Inferior parietal cortex (tissue), 1 donor: Measurements from ENCODE around the gene GPR39.

ENCODE experiments used
- DNase-seq: peaks from one replicate; pipeline ENCODE4 v3.0.0-alpha.2; 2016; ENCODE audit errors: extremely low spot score

Gene GPR39

GRCh38 chr2:132670496-132671150 lies 254.0 kb downstream of the GPR39 start:
- DNase-seq = no peak

- no peak for DNase-seq
These were observed 254.7 kb downstream of the GPR39 start for GRCh38 chr2:132671151-132671835.

GRCh38 chr2:132676999-132677398 lies 260.4 kb downstream of the GPR39 start:
- DNase-seq = no peak

GRCh38 chr2:132677661-132678060 lies 261.1 kb downstream of the GPR39 start:
- DNase-seq = no peak

GRCh38 chr2:132678483-132678882 lies 261.9 kb downstream of the GPR39 start:
- DNase-seq = no peak

GRCh38 chr2:132680544-132680943 lies 263.9 kb downstream of the GPR39 start:
- no peak for DNase-seq

- no peak for DNase-seq
These were observed 265.2 kb downstream of the GPR39 start for GRCh38 chr2:132681766-132682165.

- DNase-seq = no peak
These were observed 274.2 kb downstream of the GPR39 start for GRCh38 chr2:132690664-132691303.

- no peak for DNase-seq
These were observed 275.0 kb downstream of the GPR39 start for GRCh38 chr2:132691556-132691955.

GRCh38 chr2:132692816-132693215 lies 276.2 kb downstream of the GPR39 start:
- DNase-seq = no peak
